ENCODE data around the gene C19orf47.

C19orf47 gene

GRCh38 chr19:40282209-40282580 lies 66.0 kb downstream of the C19orf47 start:
- Histone ChIP-seq H3K27ac (no peak overlapping the region), H3K4me3 (no peak overlapping the region)
- TF ChIP-seq CTCF (IDR thresholded peaks at IDR 0.05), result no peak
- DNase-seq (ENCODE audit: low spot score), result no peak

- Histone ChIP-seq H3K4me3 (no peak overlapping the region), H3K27ac (no peak overlapping the region)
- no peak for DNase-seq (ENCODE audit: low spot score)
- TF ChIP-seq CTCF (IDR thresholded peaks at IDR 0.05), result no peak
Measured at GRCh38 chr19:40281381-40282208, 66.6 kb downstream of the C19orf47 start.

- Histone ChIP-seq H3K4me3 (no peak overlapping the region), H3K27ac (peak overlapping the region in 1 of 2 donors; percentile 45)
- TF ChIP-seq CTCF (IDR thresholded peaks at IDR 0.05), result no peak
- DNase-seq (ENCODE audit: low spot score), result peak; percentile 54
Measured at GRCh38 chr19:40280608-40281221, 67.5 kb downstream of the C19orf47 start.

GRCh38 chr19:40279761-40280607 lies 68.2 kb downstream of the C19orf47 start:
- DNase-seq (ENCODE audit: low spot score), result no peak
- TF ChIP-seq CTCF (IDR thresholded peaks at IDR 0.05), result no peak
- H3K4me3 ChIP-seq, result no peak overlapping the region
- H3K27ac ChIP-seq, result peak overlapping the region; percentile 26 to 60

- no peak for TF ChIP-seq CTCF (IDR thresholded peaks at IDR 0.05)
- Histone ChIP-seq H3K4me3 (peak overlapping the region; percentile 56), H3K27ac (peak overlapping the region; percentile 26 to 60)
- no peak for DNase-seq (ENCODE audit: low spot score)
Measured at GRCh38 chr19:40279120-40279551, 69.1 kb downstream of the C19orf47 start.

GRCh38 chr19:40278361-40279035 lies 69.7 kb downstream of the C19orf47 start:
- TF ChIP-seq CTCF (IDR thresholded peaks at IDR 0.05), result no peak
- H3K4me3 ChIP-seq, result peak overlapping the region; percentile 56
- no peak for DNase-seq (ENCODE audit: low spot score)
- peak overlapping the region; percentile 26 to 60 for H3K27ac ChIP-seq
